ENCODE data around the gene FAM174B.

The FAM174B gene

GRCh38 chr15:92681141-92681631, 25.6 kb upstream of the FAM174B start:
- Histone ChIP-seq H2AFZ (ENCODE audit: low read depth) (no peak overlapping the region), H3K9ac (no peak overlapping the region), H3K27ac (no peak overlapping the region), H3K27me3 (ENCODE audit: insufficient read depth, low read depth) (no peaks in the 10 kb centered on the region), H3K4me3 (IDR thresholded peaks at IDR 0.05; ENCODE audit: insufficient read depth, low read depth, low read length) (no peak overlapping the region), H3K4me1 (ENCODE audit: low read depth, poor library complexity, severe bottlenecking) (no peaks in the 10 kb centered on the region), H3K79me2 (ENCODE audit: insufficient read depth, low read depth) (no peaks in the 10 kb centered on the region), H3K4me2 (no peak overlapping the region), H4K20me1 (ENCODE audit: insufficient read depth) (no peaks in the 10 kb centered on the region), H3K36me3 (ENCODE audit: insufficient read depth) (no peaks in the 10 kb centered on the region)
- no peak for TF ChIP-seq CTCF (conservative IDR thresholded peaks at IDR 0.05; ENCODE audit: low read depth, low read length)

GRCh38 chr15:92677999-92678398, 22.4 kb upstream of the FAM174B start:
- Histone ChIP-seq H3K4me1 (ENCODE audit: low read depth, poor library complexity, severe bottlenecking) (no peaks in the 10 kb centered on the region), H3K36me3 (ENCODE audit: insufficient read depth) (no peaks in the 10 kb centered on the region), H3K27ac (no peak overlapping the region), H3K27me3 (ENCODE audit: insufficient read depth, low read depth) (no peaks in the 10 kb centered on the region), H3K9ac (no peak overlapping the region), H2AFZ (ENCODE audit: low read depth) (no peak overlapping the region), H3K79me2 (ENCODE audit: insufficient read depth, low read depth) (no peaks in the 10 kb centered on the region), H3K4me2 (no peak overlapping the region), H4K20me1 (ENCODE audit: insufficient read depth) (no peaks in the 10 kb centered on the region), H3K4me3 (IDR thresholded peaks at IDR 0.05; ENCODE audit: insufficient read depth, low read depth, low read length) (no peak overlapping the region)
- no peak for TF ChIP-seq CTCF (conservative IDR thresholded peaks at IDR 0.05; ENCODE audit: low read depth, low read length)

DNA sequence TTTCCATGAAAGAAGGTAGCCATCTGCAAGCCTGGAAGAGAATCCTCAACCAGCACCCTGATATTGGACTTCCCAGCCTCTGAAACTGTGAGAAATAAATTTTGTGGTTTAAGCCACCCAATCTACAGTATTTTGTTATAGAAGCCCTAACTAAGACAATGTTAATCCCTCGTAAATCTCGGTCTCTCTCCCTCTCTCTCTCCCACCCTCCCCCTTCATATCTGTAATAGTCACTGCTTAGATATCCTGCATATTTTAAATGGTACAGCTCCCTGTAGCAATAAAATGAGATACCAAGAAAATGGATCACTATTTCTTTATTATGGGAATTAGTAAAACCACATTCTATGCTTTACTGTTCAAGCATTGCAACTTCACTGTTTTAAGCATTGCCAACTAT, 21.0 kb upstream of the FAM174B start:
- no peak for TF ChIP-seq CTCF (conservative IDR thresholded peaks at IDR 0.05; ENCODE audit: low read depth, low read length)
- Histone ChIP-seq H3K4me3 (IDR thresholded peaks at IDR 0.05; ENCODE audit: insufficient read depth, low read depth, low read length) (no peak overlapping the region), H3K4me2 (no peak overlapping the region), H4K20me1 (ENCODE audit: insufficient read depth) (no peaks in the 10 kb centered on the region), H3K79me2 (ENCODE audit: insufficient read depth, low read depth) (no peaks in the 10 kb centered on the region), H3K9ac (no peak overlapping the region), H3K27ac (no peak overlapping the region), H3K4me1 (ENCODE audit: low read depth, poor library complexity, severe bottlenecking) (no peaks in the 10 kb centered on the region), H3K36me3 (ENCODE audit: insufficient read depth) (no peaks in the 10 kb centered on the region), H2AFZ (ENCODE audit: low read depth) (no peak overlapping the region), H3K27me3 (ENCODE audit: insufficient read depth, low read depth) (no peaks in the 10 kb centered on the region)

DNA sequence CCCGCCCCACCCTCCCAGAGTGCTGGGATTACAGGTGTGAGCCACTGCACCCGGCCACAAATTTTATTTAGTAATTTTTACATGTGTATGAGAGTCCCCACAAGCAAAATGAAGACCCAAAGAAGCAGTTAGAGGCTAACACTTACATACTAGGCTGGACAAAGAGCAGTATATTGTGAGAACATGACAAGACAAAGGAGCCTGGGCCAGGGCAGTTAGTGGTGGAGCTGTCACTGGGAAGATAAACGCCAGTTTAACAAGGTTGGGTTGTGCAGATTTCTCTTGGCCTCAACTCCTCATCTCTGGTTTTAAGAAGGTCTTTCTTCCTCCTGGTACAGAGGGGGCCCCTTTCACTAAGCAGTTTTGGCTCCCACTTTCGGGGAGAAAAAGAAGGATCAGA, 19.9 kb upstream of the FAM174B start:
- no peak for TF ChIP-seq CTCF (conservative IDR thresholded peaks at IDR 0.05; ENCODE audit: low read depth, low read length)
- Histone ChIP-seq H3K4me1 (ENCODE audit: low read depth, poor library complexity, severe bottlenecking) (no peaks in the 10 kb centered on the region), H2AFZ (ENCODE audit: low read depth) (no peak overlapping the region), H4K20me1 (ENCODE audit: insufficient read depth) (no peaks in the 10 kb centered on the region), H3K27me3 (ENCODE audit: insufficient read depth, low read depth) (no peaks in the 10 kb centered on the region), H3K4me3 (IDR thresholded peaks at IDR 0.05; ENCODE audit: insufficient read depth, low read depth, low read length) (no peak overlapping the region), H3K79me2 (ENCODE audit: insufficient read depth, low read depth) (no peaks in the 10 kb centered on the region), H3K4me2 (no peak overlapping the region), H3K9ac (no peak overlapping the region), H3K36me3 (ENCODE audit: insufficient read depth) (no peaks in the 10 kb centered on the region), H3K27ac (no peak overlapping the region)
